Caco-2 (cell line): ENCODE results near the gene CGB7. TPM values are rescaled to one million over a fixed set of nuclear protein-coding genes. Genes with fewer than 3 reads are reported as not detected.

ENCODE experiments used
- BruUV-seq: library from RNA; stranded (reverse); fragments of 400-500 nt; replicated peaks from 2 replicates; lab custom pipeline; 2021; lab: Mats Ljungman, UMichigan
- CTCF ChIA-PET: fragments of 300-600 bp; sonication (Branson Sonifier 250); formaldehyde crosslinking; loops from one replicate; lab custom pipeline; 2022; ENCODE audit warnings: antibody characterized with exemption; lab: Charles Lee
- POLR2A ChIA-PET: fragments of 300-600 bp; sonication (Branson Sonifier 250); formaldehyde crosslinking; loops from one replicate; lab custom pipeline; 2022; ENCODE audit warnings: antibody characterized with exemption; lab: Charles Lee
- DNase-seq, 2 experiments: peaks; one replicate each; pipeline versions ENCODE4 v3.0.0 to v3.0.0-alpha.2; 2020 to 2022
- H3K27me3 ChIP-seq: replicated peaks from 2 replicates; pipeline ENCODE4 v1.6.0; 2011; ENCODE audit warnings: low read length; ENCODE audit not compliant: control insufficient read depth, insufficient read depth
- H3K36me3 ChIP-seq: 2 replicates; pipeline ENCODE4 v1.5.1; 2011; ENCODE audit warnings: low read length; ENCODE audit not compliant: control insufficient read depth, insufficient read depth
- H3K4me1 ChIP-seq: fragments of 250-450 bp; sonication (Bioruptor Pico); 2 replicates; pipeline ENCODE4 v1.5.1; 2020; ENCODE audit warnings: mild to moderate bottlenecking
- H3K4me3 ChIP-seq: 2 replicates; pipeline ENCODE4 v1.5.1; 2011; ENCODE audit warnings: low read depth, mild to moderate bottlenecking, control low read depth, low read length
- H3K9me3 ChIP-seq: fragments of 250-450 bp; sonication (Bioruptor Pico); 2 replicates; pipeline ENCODE4 v1.5.1; 2020; ENCODE audit warnings: mild to moderate bottlenecking, moderate library complexity
- H3K27ac Mint-ChIP-seq: one replicate; pipeline ENCODE4 v1.8.0; 2022; ENCODE audit warnings: mixed read lengths; ENCODE audit not compliant: unreplicated experiment
- H3K27me3 Mint-ChIP-seq: one replicate; pipeline ENCODE4 v1.8.0; 2022; ENCODE audit warnings: mixed read lengths; ENCODE audit not compliant: insufficient read depth, unreplicated experiment
- H3K36me3 Mint-ChIP-seq: one replicate; pipeline ENCODE4 v1.8.0; 2022; ENCODE audit warnings: mild to moderate bottlenecking, mixed read lengths; ENCODE audit not compliant: insufficient read depth, unreplicated experiment
- H3K4me1 Mint-ChIP-seq: one replicate; pipeline ENCODE4 v1.8.0; 2022; ENCODE audit warnings: low read depth, mixed read lengths; ENCODE audit not compliant: unreplicated experiment
- H3K4me3 Mint-ChIP-seq: one replicate; pipeline ENCODE4 v1.8.0; 2022; ENCODE audit warnings: mild to moderate bottlenecking, moderate library complexity, mixed read lengths; ENCODE audit not compliant: unreplicated experiment
- H3K9me3 Mint-ChIP-seq: one replicate; pipeline ENCODE4 v1.8.0; 2022; ENCODE audit warnings: mixed read lengths; ENCODE audit not compliant: unreplicated experiment
- CTCF ChIP-seq, 2 experiments: fragments of 200-600 bp in 1 of 2; IDR thresholded peaks; 1 replicate in 1 of 2; 2 replicates in 1 of 2; pipeline versions ENCODE4 v1.5.1 to v1.8.0; 2011 to 2022; ENCODE audit warnings: antibody characterized with exemption in 1 of 2, control low read depth in 1 of 2, inconsistent platforms in 1 of 2, low read depth in 1 of 2, low read length in 1 of 2, mild to moderate bottlenecking in 1 of 2, moderate library complexity in 1 of 2; ENCODE audit not compliant: insufficient read depth in 1 of 2, severe bottlenecking in 1 of 2, unreplicated experiment in 1 of 2
- intact Hi-C: fragments of 100-400 bp; cut with micrococcal nuclease; formaldehyde crosslinking; loops from one replicate; pipeline ENCODE4 v1.10.0; 2022; ENCODE audit not compliant: unreplicated experiment
- total RNA-seq: library from RNA; stranded (reverse); gene quantifications from 2 replicates; pipeline ENCODE4 v1.2.3, GENCODE V29; 2022

Gene CGB7
- total RNA-seq, 1 experiment from 2014 or later, result 3.0 TPM

- Histone ChIP-seq H3K9me3 (no peaks in the 10 kb centered on the region), H3K27me3 (no peaks in the 10 kb centered on the region), H3K4me3 (no peak overlapping the region), H3K36me3 (peaks cover 7% of the 10 kb centered on the region), H3K4me1 (no peaks in the 10 kb centered on the region; the same call in 1 of the 2 replicates)
- Mint-ChIP-seq H3K9me3 (no peaks in the 10 kb centered on the region), H3K4me1 (no peaks in the 10 kb centered on the region), H3K36me3 (peaks cover 100% of the 10 kb centered on the region), H3K27me3 (no peaks in the 10 kb centered on the region), H3K4me3 (no peak overlapping the region), H3K27ac (no peak overlapping the region)
- intact Hi-C loops, result loop anchor here (5.0 kb wide), 1 partner anchor 53 kb away; no protein-coding TSS in a partner anchor
- no TSS peak for BruUV-seq
- ChIA-PET POLR2A (no interaction called here), CTCF (interaction anchor here (0.7 to 1.1 kb wide), 5 partner anchors 12 to 305 kb away, joined by 3 to 7 read pairs (median 3); partner anchors contain the start of gene RUVBL2)
- no peak for DNase-seq
- no peak for TF ChIP-seq CTCF (IDR thresholded peaks at IDR 0.05; ENCODE audit: insufficient read depth in 1 of 2, low read depth in 1 of 2, low read length in 1 of 2, severe bottlenecking in 1 of 2, unreplicated experiment in 1 of 2)
These were observed 37.2 kb upstream of the CGB7 start for GRCh38 chr19:49094505-49095482.

- H3K4me1 ChIP-seq, result no peaks in the 10 kb centered on the region; the same call in 1 of the 2 replicates
- peaks cover 1% of the 10 kb centered on the region for H3K36me3 ChIP-seq
- H3K4me3 ChIP-seq, result no peak overlapping the region
- no peak overlapping the region for H3K27ac Mint-ChIP-seq
- intact Hi-C loops, result no loop called here
- H3K4me1 Mint-ChIP-seq, result peaks cover 1% of the 10 kb centered on the region
- BruUV-seq, result no TSS peak
- TF ChIP-seq CTCF (IDR thresholded peaks at IDR 0.05; ENCODE audit: insufficient read depth in 1 of 2, low read depth in 1 of 2, low read length in 1 of 2, severe bottlenecking in 1 of 2, unreplicated experiment in 1 of 2), result no peak
- ChIA-PET CTCF (no interaction called here), POLR2A (interaction anchor here (1.0 kb wide), 1 partner anchor 36 kb away, joined by 3 read pairs; no protein-coding TSS in a partner anchor)
- no peaks in the 10 kb centered on the region for H3K27me3 Mint-ChIP-seq
- no peak for DNase-seq
- H3K9me3 ChIP-seq, result no peaks in the 10 kb centered on the region
- no peaks in the 10 kb centered on the region for H3K27me3 ChIP-seq
- H3K36me3 Mint-ChIP-seq, result peaks cover 97% of the 10 kb centered on the region
- no peak overlapping the region for H3K4me3 Mint-ChIP-seq
- no peaks in the 10 kb centered on the region for H3K9me3 Mint-ChIP-seq
These were observed 35.1 kb upstream of the CGB7 start for GRCh38 chr19:49092686-49093085.

- Histone ChIP-seq H3K4me1 (no peaks in the 10 kb centered on the region), H3K9me3 (no peaks in the 10 kb centered on the region), H3K4me3 (no peak overlapping the region), H3K27me3 (no peaks in the 10 kb centered on the region), H3K36me3 (peaks cover 1% of the 10 kb centered on the region)
- intact Hi-C loops, result no loop called here
- no peak for DNase-seq
- H3K4me1 Mint-ChIP-seq, result peaks cover 7% of the 10 kb centered on the region
- no peak for TF ChIP-seq CTCF (IDR thresholded peaks at IDR 0.05; ENCODE audit: insufficient read depth in 1 of 2, low read depth in 1 of 2, low read length in 1 of 2, severe bottlenecking in 1 of 2, unreplicated experiment in 1 of 2)
- no peak overlapping the region for H3K4me3 Mint-ChIP-seq
- peaks cover 97% of the 10 kb centered on the region for H3K36me3 Mint-ChIP-seq
- H3K27ac Mint-ChIP-seq, result peak overlapping the region; percentile 48
- BruUV-seq, result no TSS peak
- ChIA-PET CTCF (no interaction called here), POLR2A (interaction anchor here (1.0 kb wide), 1 partner anchor 37 kb away, joined by 3 read pairs; no protein-coding TSS in a partner anchor)
- no peaks in the 10 kb centered on the region for H3K9me3 Mint-ChIP-seq
- H3K27me3 Mint-ChIP-seq, result no peaks in the 10 kb centered on the region
These were observed 34.0 kb upstream of the CGB7 start for GRCh38 chr19:49091391-49092038.
